Ecto neural progenitor cell (in vitro differentiated cells): ENCODE results near the gene NCBP1.

Source experiments
- DNase-seq: peaks from one replicate; pipeline ENCODE4 v3.0.0-alpha.2; 2018; ENCODE audit warnings: low spot score

The NCBP1 gene

GRCh38 chr9:97711223-97711626 is 77.6 kb downstream of the NCBP1 start:
- DNase-seq = no peak

- no peak for DNase-seq
Observed at GRCh38 chr9:97714435-97714834, 80.8 kb downstream of the NCBP1 start.

- no peak for DNase-seq
Observed at GRCh38 chr9:97717866-97718265, 84.2 kb downstream of the NCBP1 start.

- no peak for DNase-seq
Observed at GRCh38 chr9:97721396-97721795, 87.8 kb downstream of the NCBP1 start.

GRCh38 chr9:97722331-97722730 is 88.7 kb downstream of the NCBP1 start:
- DNase-seq = no peak
